ENCODE measurements around the gene PDHA1. TPM values are rescaled to one million over a fixed set of nuclear protein-coding genes. Genes with fewer than 3 reads are reported as not detected.

PDHA1 gene
- polyA plus RNA-seq, 1 of the 3 experiments (the other 2 are of a cell fraction): 121 TPM

DNA sequence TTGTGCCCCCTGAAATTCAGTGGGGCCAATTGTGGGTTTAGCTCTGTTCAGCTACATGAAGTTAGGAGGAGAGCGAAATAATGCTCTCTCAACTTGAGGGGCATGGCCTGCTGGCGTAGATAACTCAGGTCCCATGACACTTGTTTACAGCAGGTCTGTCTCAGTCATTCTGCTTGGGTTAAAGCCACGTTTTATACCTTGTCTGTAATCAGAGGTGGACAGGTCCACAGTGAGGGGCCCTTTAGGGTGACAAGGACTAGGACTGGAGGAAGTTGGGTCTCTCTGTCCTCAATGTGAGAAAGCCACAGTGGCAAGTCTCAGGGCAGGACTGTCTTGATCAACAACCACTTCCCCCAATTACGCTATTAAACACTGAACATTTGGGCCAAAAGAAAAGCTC lies 49.0 kb downstream of the PDHA1 start:
- DNase-seq: no peak
- no peaks in the 10 kb centered on the region for H4K20me1 ChIP-seq (ENCODE audit: insufficient read depth)
- ChIA-PET CTCF (no interaction called here), POLR2A (no interaction called here)
- H3K4me3 ChIP-seq (ENCODE audit: low read depth in 2 of 2, low read length in 1 of 2): no peak overlapping the region
- H2AFZ ChIP-seq (ENCODE audit: low read depth): no peak overlapping the region
- H3K79me2 ChIP-seq (ENCODE audit: insufficient read depth): no peaks in the 10 kb centered on the region
- H3K9me3 ChIP-seq: no peaks in the 10 kb centered on the region
- no peaks in the 10 kb centered on the region for H3K9me2 ChIP-seq
- H3F3A ChIP-seq (replicated peaks; ENCODE audit: insufficient read depth): no peaks in the 10 kb centered on the region
- no peaks in the 10 kb centered on the region for H3K4me1 ChIP-seq (ENCODE audit: control insufficient read depth in 1 of 2, insufficient read depth in 2 of 2, low read depth in 1 of 2, low read length in 1 of 2)
- WGBS (ENCODE audit: low lambda C conversion rate): 31% methylated on average over 4 of the region's 4 CpGs
- H3K9ac ChIP-seq: no peak overlapping the region
- no peak for TF ChIP-seq SMC3 (IDR thresholded peaks at IDR 0.05; ENCODE audit: low read depth, low read length)
- no peak overlapping the region for H3K4me2 ChIP-seq
- H3K36me3 ChIP-seq (replicated peaks in 1 of 2; ENCODE audit: control insufficient read depth in 1 of 2, insufficient read depth in 2 of 2, low read length in 1 of 2): no peaks in the 10 kb centered on the region
- peaks cover 5% of the 10 kb centered on the region; the same call in 1 of the 2 replicates for H3K27me3 ChIP-seq (ENCODE audit: insufficient read depth)
- H3K27ac ChIP-seq (ENCODE audit: low read depth in 2 of 2, low read length in 1 of 2): no peak overlapping the region

DNA sequence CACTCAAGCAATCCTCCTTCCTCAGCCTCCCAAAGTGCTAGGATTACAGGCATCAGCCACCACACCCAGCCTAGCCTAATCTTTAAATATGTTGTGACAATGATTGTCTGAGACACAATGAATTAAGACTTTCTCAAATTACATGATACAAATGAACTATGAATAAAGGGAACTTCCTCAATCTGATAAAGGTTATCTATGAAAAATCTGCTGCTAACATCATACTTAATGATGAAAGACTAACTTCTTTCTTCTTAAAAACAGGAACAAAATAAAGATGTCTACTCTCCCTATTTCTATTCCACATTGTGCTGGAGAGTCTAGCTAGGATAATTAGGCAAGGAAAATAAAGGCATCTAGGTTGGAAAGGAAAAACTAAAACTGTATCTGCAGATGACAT lies 60.0 kb downstream of the PDHA1 start:
- Histone ChIP-seq H3K9ac (no peak overlapping the region), H3K4me2 (no peak overlapping the region), H2AFZ (ENCODE audit: low read depth) (no peak overlapping the region), H3K9me2 (no peaks in the 10 kb centered on the region), H3K4me1 (ENCODE audit: control insufficient read depth in 1 of 2, insufficient read depth in 2 of 2, low read depth in 1 of 2, low read length in 1 of 2) (no peaks in the 10 kb centered on the region), H3K4me3 (ENCODE audit: low read depth in 2 of 2, low read length in 1 of 2) (no peak overlapping the region), H3K27ac (ENCODE audit: low read depth in 2 of 2, low read length in 1 of 2) (no peak overlapping the region), H4K20me1 (ENCODE audit: insufficient read depth) (no peaks in the 10 kb centered on the region), H3K79me2 (ENCODE audit: insufficient read depth) (no peaks in the 10 kb centered on the region), H3F3A (replicated peaks; ENCODE audit: insufficient read depth) (no peaks in the 10 kb centered on the region), H3K27me3 (ENCODE audit: insufficient read depth) (peaks cover 14% of the 10 kb centered on the region), H3K9me3 (no peaks in the 10 kb centered on the region), H3K36me3 (replicated peaks in 1 of 2; ENCODE audit: control insufficient read depth in 1 of 2, insufficient read depth in 2 of 2, low read length in 1 of 2) (no peaks in the 10 kb centered on the region)
- ChIA-PET CTCF (no interaction called here), POLR2A (no interaction called here)
- no peak for DNase-seq
- no peak for TF ChIP-seq TEAD4 (IDR thresholded peaks at IDR 0.05; ENCODE audit: borderline replicate concordance, insufficient read depth)
- TF ChIP-seq NFIC (IDR thresholded peaks at IDR 0.05; ENCODE audit: borderline replicate concordance): no peak
- TF ChIP-seq GATA2 (CRISPR knock-in tag; IDR thresholded peaks at IDR 0.05): no peak
- no peak for TF ChIP-seq CHD2 (IDR thresholded peaks at IDR 0.05; ENCODE audit: low read length, partially characterized antibody)
- TF ChIP-seq, protein P1, sequence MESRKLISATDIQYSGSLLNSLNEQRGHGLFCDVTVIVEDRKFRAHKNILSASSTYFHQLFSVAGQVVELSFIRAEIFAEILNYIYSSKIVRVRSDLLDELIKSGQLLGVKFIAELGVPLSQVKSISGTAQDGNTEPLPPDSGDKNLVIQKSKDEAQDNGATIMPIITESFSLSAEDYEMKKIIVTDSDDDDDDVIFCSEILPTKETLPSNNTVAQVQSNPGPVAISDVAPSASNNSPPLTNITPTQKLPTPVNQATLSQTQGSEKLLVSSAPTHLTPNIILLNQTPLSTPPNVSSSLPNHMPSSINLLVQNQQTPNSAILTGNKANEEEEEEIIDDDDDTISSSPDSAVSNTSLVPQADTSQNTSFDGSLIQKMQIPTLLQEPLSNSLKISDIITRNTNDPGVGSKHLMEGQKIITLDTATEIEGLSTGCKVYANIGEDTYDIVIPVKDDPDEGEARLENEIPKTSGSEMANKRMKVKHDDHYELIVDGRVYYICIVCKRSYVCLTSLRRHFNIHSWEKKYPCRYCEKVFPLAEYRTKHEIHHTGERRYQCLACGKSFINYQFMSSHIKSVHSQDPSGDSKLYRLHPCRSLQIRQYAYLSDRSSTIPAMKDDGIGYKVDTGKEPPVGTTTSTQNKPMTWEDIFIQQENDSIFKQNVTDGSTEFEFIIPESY (IDR thresholded peaks at IDR 0.05; ENCODE audit: borderline replicate concordance, low read depth): no peak

DNA sequence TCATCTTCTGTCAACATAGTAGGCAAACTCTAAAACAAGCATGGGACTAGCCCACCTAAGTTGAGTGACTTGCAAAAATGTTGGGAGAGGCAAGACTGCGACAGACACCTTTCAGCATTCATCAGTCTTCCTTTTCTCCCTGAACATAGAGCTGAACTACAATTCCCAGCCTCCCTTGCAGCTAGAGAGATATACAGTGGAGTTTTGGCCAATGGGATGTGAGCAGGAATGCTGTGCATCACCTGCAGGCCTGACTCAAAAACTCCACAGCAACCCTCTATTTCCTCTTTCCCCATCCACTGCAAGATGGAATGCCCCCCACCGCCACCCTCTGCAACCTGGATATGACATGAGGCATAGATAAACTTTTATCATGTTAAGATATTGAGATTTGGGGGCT lies 66.5 kb downstream of the PDHA1 start:
- no peak overlapping the region for H3K27ac ChIP-seq (ENCODE audit: low read depth in 2 of 2, low read length in 1 of 2)
- no peaks in the 10 kb centered on the region for H3K9me2 ChIP-seq
- no peak for DNase-seq
- no peaks in the 10 kb centered on the region for H3K79me2 ChIP-seq (ENCODE audit: insufficient read depth)
- H3K9me3 ChIP-seq: no peaks in the 10 kb centered on the region
- 25% methylated on average over 2 of the region's 2 CpGs for WGBS (ENCODE audit: low lambda C conversion rate)
- no peak overlapping the region for H3K4me3 ChIP-seq (ENCODE audit: low read depth in 2 of 2, low read length in 1 of 2)
- CTCF ChIA-PET: interaction anchor here (0.6 kb wide), 1 partner anchor 194 kb away, joined by 3 read pairs; no protein-coding TSS in a partner anchor
- no peaks in the 10 kb centered on the region; the same call in 1 of the 2 replicates for H3K27me3 ChIP-seq (ENCODE audit: insufficient read depth)
- no peaks in the 10 kb centered on the region for H3K36me3 ChIP-seq (replicated peaks in 1 of 2; ENCODE audit: control insufficient read depth in 1 of 2, insufficient read depth in 2 of 2, low read length in 1 of 2)
- no peak overlapping the region for H2AFZ ChIP-seq (ENCODE audit: low read depth)
- no peaks in the 10 kb centered on the region for H4K20me1 ChIP-seq (ENCODE audit: insufficient read depth)
- TF ChIP-seq YY1 (IDR thresholded peaks at IDR 0.05; ENCODE audit: low read depth): no peak
- TF ChIP-seq FOSL2 (IDR thresholded peaks at IDR 0.05; ENCODE audit: borderline replicate concordance, low read depth): no peak
- TF ChIP-seq MXI1 (IDR thresholded peaks at IDR 0.05; ENCODE audit: low read depth, low read length): no peak
- TF ChIP-seq GATA2 (CRISPR knock-in tag; IDR thresholded peaks at IDR 0.05): no peak
- TF ChIP-seq ELF1 (IDR thresholded peaks at IDR 0.05): no peak
- no peak for TF ChIP-seq RCOR1 (IDR thresholded peaks at IDR 0.05; ENCODE audit: low read length)
- TF ChIP-seq CHD2 (IDR thresholded peaks at IDR 0.05; ENCODE audit: low read length, partially characterized antibody): no peak
- TF ChIP-seq, protein P2, sequence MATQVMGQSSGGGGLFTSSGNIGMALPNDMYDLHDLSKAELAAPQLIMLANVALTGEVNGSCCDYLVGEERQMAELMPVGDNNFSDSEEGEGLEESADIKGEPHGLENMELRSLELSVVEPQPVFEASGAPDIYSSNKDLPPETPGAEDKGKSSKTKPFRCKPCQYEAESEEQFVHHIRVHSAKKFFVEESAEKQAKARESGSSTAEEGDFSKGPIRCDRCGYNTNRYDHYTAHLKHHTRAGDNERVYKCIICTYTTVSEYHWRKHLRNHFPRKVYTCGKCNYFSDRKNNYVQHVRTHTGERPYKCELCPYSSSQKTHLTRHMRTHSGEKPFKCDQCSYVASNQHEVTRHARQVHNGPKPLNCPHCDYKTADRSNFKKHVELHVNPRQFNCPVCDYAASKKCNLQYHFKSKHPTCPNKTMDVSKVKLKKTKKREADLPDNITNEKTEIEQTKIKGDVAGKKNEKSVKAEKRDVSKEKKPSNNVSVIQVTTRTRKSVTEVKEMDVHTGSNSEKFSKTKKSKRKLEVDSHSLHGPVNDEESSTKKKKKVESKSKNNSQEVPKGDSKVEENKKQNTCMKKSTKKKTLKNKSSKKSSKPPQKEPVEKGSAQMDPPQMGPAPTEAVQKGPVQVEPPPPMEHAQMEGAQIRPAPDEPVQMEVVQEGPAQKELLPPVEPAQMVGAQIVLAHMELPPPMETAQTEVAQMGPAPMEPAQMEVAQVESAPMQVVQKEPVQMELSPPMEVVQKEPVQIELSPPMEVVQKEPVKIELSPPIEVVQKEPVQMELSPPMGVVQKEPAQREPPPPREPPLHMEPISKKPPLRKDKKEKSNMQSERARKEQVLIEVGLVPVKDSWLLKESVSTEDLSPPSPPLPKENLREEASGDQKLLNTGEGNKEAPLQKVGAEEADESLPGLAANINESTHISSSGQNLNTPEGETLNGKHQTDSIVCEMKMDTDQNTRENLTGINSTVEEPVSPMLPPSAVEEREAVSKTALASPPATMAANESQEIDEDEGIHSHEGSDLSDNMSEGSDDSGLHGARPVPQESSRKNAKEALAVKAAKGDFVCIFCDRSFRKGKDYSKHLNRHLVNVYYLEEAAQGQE (IDR thresholded peaks at IDR 0.05; ENCODE audit: low read depth, low read length): no peak
- TF ChIP-seq SIN3A (IDR thresholded peaks at IDR 0.05; ENCODE audit: borderline replicate concordance, low read depth, low read length): no peak
- no peak overlapping the region for H3K9ac ChIP-seq
- no peak overlapping the region for H3K4me2 ChIP-seq
- POLR2A ChIA-PET: no interaction called here
- H3F3A ChIP-seq (replicated peaks; ENCODE audit: insufficient read depth): no peaks in the 10 kb centered on the region
- H3K4me1 ChIP-seq (ENCODE audit: control insufficient read depth in 1 of 2, insufficient read depth in 2 of 2, low read depth in 1 of 2, low read length in 1 of 2): no peaks in the 10 kb centered on the region

Measured in SK-N-SH (cell line).